ENCODE measurements around the gene STAT5B. TPM values are rescaled to one million over a fixed set of nuclear protein-coding genes. Genes with fewer than 3 reads are reported as not detected.
A peak's percentile ranks its signal among the peaks of the same experiment; 100 is the strongest.

The STAT5B gene
- total RNA-seq, 1 experiment from 2014 or later: 42.9 TPM

DNA sequence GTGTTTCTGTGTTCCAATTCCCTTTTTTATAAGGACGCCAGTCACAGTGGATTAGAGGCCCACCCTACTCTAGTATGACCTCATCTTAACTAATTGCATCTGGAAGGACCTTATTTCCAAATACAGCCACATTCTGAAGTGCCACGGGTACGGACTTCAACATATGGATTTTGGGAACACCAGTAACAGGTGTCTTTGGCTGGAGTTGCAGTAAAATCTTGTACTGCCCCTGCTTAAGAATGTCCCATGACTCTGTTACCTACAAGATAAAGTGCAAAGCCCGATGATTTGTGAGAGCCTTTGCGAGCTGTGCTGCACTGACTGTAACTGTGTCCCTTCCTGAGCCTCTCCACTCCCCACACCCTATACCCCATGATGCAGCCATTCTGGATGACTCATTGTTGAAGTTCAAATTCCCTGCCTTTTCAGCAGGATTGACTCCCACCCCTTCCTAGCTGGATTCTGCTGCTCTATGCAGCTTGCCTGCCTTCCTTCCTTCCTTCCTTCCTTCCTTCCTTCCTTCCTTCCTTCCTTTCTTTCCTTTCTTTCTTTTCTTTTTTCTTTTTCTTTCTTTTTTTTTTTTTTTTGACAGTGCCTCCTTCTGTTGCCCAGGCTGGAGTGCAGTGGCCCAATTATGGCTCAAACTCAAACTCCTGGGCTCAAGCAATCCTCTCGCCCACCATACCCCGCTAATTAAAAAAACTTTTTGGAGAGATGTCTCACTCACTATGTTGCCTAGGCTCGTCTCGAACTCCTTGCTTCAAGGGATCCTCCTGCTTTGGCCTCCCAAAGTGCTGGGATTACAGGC is 93.1 kb downstream of the STAT5B start:
- Mint-ChIP-seq H3K4me3 (peak overlapping the region; percentile 71 to 81), H3K9me3 (no peaks in the 10 kb centered on the region; a peak in 1 of 5 replicates), H3K27ac (no peak overlapping the region), H3K4me1 (peaks cover 21 to 52% of the 10 kb centered on the region in 2 experiments), H3K36me3 (ENCODE audit: insufficient read depth in 1 of 3, low read depth in 3 of 3) (no peaks in the 10 kb centered on the region), H3K27me3 (ENCODE audit: low read depth) (peaks cover 71% of the 10 kb centered on the region)
- H2BK15ac ChIP-seq (ENCODE audit: low read depth, low read length): no peak overlapping the region
- no peaks in the 10 kb centered on the region for H3K9me3 ChIP-seq (ENCODE audit: control insufficient read depth, low read depth, low read length)
- no peak overlapping the region for H2BK20ac ChIP-seq (ENCODE audit: low read depth, low read length, poor library complexity, severe bottlenecking)
- no peak overlapping the region for H4K5ac ChIP-seq (ENCODE audit: insufficient read length, low read depth, low read length)
- H3K4ac ChIP-seq (ENCODE audit: low read depth, low read length): no peak overlapping the region
- no peak overlapping the region for H3K9ac ChIP-seq (ENCODE audit: extremely low read depth, insufficient read length, low read length)
- H2BK120ac ChIP-seq (ENCODE audit: low read depth, low read length, poor library complexity, severe bottlenecking): no peak overlapping the region
- H4K20me1 ChIP-seq (ENCODE audit: control insufficient read depth, insufficient read depth, insufficient read length): no peaks in the 10 kb centered on the region
- H3K4me2 ChIP-seq (ENCODE audit: insufficient read depth, insufficient read length, low read length): peak overlapping the region; percentile 63
- H3K27me3 ChIP-seq (ENCODE audit: insufficient read depth, low read length): peaks cover 10% of the 10 kb centered on the region; the same call in 1 of the 2 replicates
- H3K27ac ChIP-seq (ENCODE audit: insufficient read length, low read depth, low read length): no peak overlapping the region
- no peak overlapping the region for H3T11ph ChIP-seq (ENCODE audit: low read length)
- no peak overlapping the region for H3K56ac ChIP-seq (ENCODE audit: insufficient read length, low read depth, low read length)
- TF ChIP-seq CTCF (conservative IDR thresholded peaks at IDR 0.05): no peak
- H4K8ac ChIP-seq (replicated peaks; ENCODE audit: insufficient read length, low read depth, low read length): no peak overlapping the region
- no peak overlapping the region for H3K23ac ChIP-seq (ENCODE audit: insufficient read length, low read depth, low read length)
- peaks cover 21% of the 10 kb centered on the region for H3K23me2 ChIP-seq (ENCODE audit: insufficient read length, low read depth, low read length, poor library complexity, severe bottlenecking)
- H3K79me2 ChIP-seq (ENCODE audit: insufficient read depth, low read length): no peaks in the 10 kb centered on the region
- no peak overlapping the region for H3K18ac ChIP-seq (ENCODE audit: insufficient read length, low read depth, low read length)
- H2AFZ ChIP-seq (ENCODE audit: low read length): no peak overlapping the region
- no CpG with 5 or more reads among the region's 9 CpGs for WGBS (ENCODE audit: extremely low coverage, insufficient read length, low lambda C conversion rate)
- no peak overlapping the region for H4K91ac ChIP-seq (ENCODE audit: insufficient read length, low read depth, low read length)
- H2BK5ac ChIP-seq (ENCODE audit: insufficient read length, low read length): no peak overlapping the region
- H3K14ac ChIP-seq (ENCODE audit: insufficient read depth, low read length): no peak overlapping the region
- DNase-seq: no peak
- H3K4me1 ChIP-seq (ENCODE audit: insufficient read depth, low read length): peaks cover 3% of the 10 kb centered on the region; the same call in 1 of the 2 replicates
- no peak overlapping the region for H2BK12ac ChIP-seq (ENCODE audit: insufficient read length, low read depth, low read length)
- no peaks in the 10 kb centered on the region for H3K79me1 ChIP-seq (ENCODE audit: insufficient read depth, low read depth, low read length, poor library complexity, severe bottlenecking)
- no peak overlapping the region for H2AK5ac ChIP-seq (ENCODE audit: insufficient read length, low read length)

Measured in H9 (cell line).